ENCODE measurements around the gene SFTA2.
A peak's percentile ranks its signal among the peaks of the same experiment; 100 is the strongest.
"Not testable (repeated sequence)": the region's sequence is repeated elsewhere in the genome, so short reads cannot be mapped to it uniquely, and the experiment has no call there.

Gene SFTA2

DNA sequence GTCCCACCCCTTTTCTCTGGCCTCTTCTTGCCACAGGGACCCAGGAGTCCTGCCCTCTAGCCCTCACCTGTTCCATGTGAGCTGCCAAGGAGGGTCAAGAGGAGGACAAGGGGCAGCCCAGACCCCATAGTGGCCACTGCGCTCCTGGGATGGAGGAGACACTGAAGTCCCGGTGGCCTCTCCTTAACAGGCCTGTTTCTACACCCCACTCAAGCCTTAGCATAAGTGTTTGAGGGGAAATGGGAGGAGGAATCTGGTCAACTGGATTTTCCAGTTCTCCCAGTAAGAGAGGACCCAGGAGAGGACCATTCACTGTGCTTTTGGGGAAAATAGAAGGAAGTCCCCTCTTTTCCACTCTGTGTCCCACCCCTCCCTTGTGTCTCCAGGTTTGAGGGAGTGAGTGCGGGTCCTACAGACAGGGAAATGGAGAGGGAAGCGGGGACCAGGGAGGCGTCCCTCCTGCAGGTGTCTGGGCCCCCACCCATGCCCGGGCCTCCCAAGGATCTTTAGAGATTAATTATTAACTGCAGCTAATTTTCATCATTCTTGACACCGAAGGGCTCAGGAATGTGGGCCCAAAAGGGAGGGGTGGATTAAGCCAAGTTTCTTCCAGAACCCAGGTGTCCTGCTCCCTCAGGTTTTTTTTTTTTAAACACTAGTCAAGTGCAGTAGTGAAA, at the start of gene SFTA2:
Gene SFTA2 (minus strand): TSS at position 202 of the 677 bp plus-strand sequence. CDS start 74 bp downstream, at position 128.
- DNase-seq (ENCODE audit: low read depth), result no peak

DNA sequence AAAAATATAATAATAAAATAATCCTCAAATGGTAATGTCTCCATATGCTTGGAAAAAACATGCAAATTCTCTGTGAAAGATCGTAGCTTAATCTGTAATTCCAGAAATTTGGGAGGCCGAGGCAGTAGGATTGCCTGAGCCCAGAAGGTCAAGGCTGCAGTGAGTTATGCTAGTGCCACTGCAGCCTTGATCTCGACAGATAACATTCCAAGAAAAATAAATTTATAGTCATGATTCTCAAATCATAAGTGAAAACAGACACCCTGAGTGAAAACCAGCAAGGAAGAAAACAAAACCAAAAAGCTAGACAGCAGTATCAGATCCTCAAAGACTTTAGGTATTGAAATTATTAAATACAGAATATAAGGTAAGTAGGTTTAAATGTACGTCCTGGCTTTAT, 47.7 kb upstream of the SFTA2 start:
- DNase-seq (ENCODE audit: low read depth), result no peak

GRCh38 chr6:30979141-30979540, 47.2 kb upstream of the SFTA2 start:
- DNase-seq (ENCODE audit: low read depth), result no peak

GRCh38 chr6:30974490-30975252, 42.7 kb upstream of the SFTA2 start:
- DNase-seq (ENCODE audit: low read depth), result no peak

DNA sequence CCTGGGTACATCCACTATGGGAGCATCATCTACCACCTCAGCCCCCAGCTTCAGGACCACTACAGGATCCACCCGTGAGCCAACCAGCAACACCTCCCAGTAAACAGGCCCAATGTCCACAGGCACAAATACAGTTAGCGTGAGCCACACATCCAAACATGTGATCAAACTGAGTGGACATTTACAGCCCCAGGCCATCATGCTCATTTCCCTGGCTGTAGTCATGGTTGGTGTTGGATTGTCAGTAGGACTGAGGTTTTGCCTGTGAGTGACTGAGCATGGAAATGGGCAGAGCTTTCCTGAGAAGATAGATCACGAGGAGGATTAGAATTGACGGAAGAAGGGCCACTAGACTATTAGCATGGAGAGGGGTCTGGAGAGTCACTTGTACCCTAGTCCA, 40.8 kb upstream of the SFTA2 start:
- DNase-seq (ENCODE audit: low read depth), result no peak

DNA sequence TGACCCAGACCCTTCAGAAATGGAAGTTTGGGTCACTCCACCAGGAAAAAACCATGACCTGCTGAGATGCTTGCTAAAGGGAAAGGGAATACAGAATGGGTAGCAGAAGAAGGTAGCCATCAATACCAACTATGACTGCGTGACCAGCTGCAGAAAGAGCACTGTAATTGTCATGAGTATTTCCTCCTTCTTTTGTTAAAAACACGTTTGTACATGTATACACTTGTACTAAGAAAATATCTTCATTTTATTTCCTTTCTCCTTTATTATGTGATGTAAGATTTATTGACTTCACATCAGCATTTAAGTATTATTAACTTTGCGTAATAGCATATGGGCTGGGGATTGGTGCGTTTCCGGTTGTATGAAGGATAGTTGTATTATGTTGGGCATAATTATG, 39.0 kb upstream of the SFTA2 start:
- no peak for DNase-seq (ENCODE audit: low read depth)

DNA sequence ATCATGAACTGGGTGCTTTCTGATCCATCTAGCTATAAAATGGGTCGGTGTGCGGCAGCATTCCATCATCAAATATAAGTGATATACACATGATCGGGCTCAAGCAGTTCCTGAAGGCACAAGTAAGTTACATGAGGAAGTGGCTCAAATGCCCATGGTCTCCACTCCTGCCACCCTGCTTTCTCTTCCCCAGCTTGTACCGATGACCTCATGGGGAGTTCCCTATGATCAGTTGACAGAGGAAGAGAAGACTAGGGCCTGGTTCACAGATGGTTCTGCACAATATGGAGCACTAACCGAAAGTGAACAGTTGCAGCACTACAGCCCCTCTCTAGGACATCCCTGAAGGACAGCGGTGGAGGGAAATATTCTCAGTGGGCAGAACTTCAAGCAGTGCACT, 37.2 kb upstream of the SFTA2 start:
- DNase-seq (ENCODE audit: low read depth), result not testable (repeated sequence)

DNA sequence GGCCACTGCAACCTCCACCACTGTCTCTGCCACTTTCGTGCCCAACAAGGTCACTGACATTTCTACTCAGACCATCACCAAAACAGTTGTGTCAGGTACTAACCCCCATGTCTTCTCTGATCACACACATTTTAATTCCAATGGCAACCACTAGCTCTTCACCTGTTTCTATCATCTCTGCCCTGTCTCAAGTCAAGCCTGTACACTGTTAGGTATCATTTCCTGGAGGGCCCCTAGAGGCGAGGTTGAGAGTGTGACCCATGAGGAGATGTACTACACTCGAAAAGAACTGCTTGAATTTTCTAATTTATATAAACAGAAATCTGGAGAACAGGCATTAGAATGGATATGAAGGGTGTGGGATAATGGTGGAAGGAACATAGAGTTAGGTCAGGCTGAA, 34.2 kb upstream of the SFTA2 start:
- no peak for DNase-seq (ENCODE audit: low read depth)

DNA sequence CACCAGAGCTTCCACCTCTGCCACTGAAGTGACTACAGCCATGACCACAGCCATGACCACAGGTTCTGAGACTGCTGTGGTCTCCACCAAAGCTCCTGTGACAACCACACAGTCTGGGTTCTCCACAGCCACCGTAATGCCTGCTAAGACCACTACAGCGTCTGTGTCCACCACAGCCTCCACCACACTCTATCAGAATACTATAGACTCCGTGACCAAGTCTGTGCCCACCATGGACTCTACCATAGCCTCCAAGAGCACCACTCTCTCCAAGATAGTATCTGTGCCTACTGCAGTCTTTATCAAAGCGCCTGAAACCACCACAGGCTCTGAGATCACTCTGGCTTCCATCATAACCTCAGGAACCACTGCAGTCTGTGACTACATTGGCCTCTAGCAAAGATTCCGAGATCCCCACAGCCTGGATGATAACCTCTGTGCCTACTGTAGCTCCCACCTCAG, 33.2 kb upstream of the SFTA2 start:
- DNase-seq (ENCODE audit: low read depth), result no peak

DNA sequence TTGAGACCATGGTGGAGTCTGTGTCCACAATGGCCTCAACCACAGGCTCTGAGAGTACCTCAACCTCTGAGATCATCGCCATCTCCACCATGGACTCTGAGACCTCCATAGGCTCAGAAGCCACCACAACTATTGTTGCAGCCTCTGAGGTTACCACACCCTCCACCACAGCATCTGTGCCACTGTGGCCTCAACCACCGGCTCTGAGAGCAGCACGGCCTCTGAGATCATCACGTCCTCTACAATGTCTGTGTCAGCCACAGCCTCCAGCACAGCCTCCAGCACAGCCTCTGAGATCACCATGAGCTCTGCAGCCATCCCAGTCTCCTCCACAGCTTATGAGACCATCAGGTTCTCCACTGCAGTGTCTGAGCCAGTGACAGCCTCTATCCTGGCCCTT, 32.1 kb upstream of the SFTA2 start:
- no peak for DNase-seq (ENCODE audit: low read depth)

DNA sequence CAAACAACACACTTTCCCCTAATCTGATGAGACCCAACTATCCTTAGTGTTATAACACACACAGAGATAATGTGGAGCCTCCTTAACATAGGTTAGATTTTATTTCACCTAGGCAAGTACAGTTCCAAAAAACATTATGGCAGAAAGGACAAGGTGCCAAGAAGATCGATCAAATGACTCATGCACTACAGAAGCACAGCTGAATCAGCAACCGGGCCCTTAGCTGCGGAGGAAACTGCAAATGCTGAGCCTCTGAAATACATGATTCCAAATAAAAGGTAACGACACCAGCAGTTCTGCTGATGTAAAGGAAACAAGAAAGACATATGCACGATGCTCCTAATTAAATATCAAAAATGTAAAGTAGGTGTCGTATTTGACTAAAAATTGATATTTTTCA, 31.7 kb upstream of the SFTA2 start:
- no peak for DNase-seq (ENCODE audit: low read depth)

- no peak for DNase-seq (ENCODE audit: low read depth)
Measured at GRCh38 chr6:30962716-30963115, 30.7 kb upstream of the SFTA2 start.

GRCh38 chr6:30960907-30961673, 29.1 kb upstream of the SFTA2 start:
- no peak for DNase-seq (ENCODE audit: low read depth)

GRCh38 chr6:30957716-30958115, 25.7 kb upstream of the SFTA2 start:
- DNase-seq (ENCODE audit: low read depth), result no peak

DNA sequence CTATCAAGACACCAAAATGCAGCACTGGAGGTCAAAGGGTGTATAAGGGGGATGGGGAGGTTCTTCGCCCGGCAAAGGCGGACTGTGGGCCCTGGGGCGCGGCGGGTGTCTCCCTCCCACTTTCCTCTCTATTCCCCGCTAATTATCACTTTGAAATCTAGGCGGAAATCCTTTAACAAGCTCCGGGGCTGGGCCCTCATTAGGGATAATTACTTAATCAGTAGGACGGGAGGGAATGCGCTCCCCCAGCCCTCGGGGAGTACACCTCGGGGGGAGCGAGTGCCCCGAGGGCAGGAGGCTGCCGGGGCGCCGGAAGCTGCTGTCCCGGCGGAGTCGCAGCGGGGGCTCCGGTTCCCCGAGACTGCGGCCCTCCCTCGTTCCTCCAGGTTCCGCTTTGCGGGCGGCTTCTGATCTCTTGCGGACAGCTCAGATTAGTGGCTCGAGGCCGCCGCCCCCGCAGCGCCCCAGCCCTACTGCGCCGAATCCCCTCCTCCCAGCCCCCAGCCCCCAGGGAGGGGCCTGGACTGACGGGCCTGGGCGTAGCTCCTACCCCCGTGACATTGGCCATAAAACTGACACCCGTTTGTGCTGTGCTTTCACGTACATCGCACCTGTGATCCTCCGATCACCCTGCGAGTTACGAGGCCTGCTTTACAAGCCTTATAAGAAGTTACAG, 23.5 kb upstream of the SFTA2 start:
- peak; percentile 44 for DNase-seq (ENCODE audit: low read depth)

DNA sequence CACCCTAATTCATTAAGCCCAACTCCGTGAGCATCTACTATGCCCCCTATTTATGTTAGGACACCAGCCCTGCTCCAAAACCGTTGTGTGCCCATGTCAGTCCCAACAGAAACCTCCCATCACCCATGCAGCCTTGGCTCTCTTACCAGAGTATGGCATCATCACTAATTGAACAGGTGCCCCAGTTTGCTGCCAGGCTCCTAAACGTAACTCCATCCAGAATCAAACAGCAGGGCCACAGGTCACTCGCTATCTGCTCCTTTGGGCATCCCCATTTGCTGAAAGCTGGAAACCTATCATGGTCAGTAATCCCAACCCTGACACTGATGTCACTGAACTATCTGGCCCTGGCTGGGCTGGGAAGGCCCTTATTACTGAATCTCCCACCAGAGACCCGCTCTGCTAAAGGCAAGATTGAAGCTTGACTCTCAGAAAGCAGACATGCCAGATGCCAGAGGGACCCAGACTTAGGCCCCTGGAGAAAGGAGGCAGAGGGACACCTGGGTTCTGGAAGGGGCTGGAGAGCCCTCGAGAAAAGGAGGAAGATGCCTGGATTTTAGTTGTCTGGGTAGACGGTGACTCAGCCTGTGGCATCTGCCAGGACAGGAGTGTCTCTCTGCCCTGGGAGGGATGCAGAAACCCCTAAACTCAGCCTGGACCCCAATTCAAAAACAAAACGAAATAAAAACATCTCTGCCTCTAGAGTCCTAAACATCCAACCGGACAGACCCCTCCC, 22.8 kb upstream of the SFTA2 start:
- no peak for DNase-seq (ENCODE audit: low read depth)

GRCh38 chr6:30951907-30952469, 20.0 kb upstream of the SFTA2 start:
- no peak for DNase-seq (ENCODE audit: low read depth)

DNA sequence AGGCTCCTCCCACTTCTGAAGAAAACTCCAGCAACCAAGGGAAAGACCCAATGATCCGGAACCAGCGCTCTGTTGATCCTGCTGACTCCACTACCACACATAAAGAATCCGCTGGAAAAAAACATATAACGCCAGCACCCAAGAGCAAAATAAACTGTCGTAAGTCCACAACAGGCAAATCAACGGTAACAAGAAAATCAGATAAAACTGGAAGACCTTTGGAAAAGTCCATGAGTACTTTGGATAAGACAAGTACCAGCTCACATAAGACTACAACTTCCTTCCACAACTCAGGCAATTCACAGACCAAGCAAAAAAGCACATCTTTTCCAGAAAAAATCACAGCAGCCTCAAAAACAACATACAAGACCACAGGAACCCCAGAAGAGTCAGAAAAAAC, 16.8 kb upstream of the SFTA2 start:
- DNase-seq (ENCODE audit: low read depth), result no peak

- no peak for DNase-seq (ENCODE audit: low read depth)
Measured at GRCh38 chr6:30947231-30947630, 15.3 kb upstream of the SFTA2 start.

GRCh38 chr6:30945281-30945680, 13.3 kb upstream of the SFTA2 start:
- no peak for DNase-seq (ENCODE audit: low read depth)

DNA sequence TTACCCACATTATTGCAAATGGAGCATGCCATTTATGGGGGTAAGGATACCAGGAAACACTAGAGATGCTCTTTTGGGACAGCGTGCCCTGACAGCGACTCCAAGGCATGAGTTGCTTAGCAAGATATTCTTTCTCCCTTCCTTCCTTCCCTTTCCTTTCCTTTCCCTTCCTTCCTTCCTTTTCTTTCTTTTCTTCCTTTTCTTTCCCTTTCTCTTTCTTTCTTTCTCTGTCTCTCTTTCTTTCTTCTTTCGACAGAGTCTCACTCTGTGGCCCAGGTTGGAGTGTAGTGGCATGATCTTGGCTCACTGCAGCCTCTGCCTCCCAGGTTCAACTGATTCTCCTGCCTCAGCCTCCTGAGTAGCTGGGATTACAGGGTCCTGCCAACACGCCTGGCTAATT, 12.1 kb upstream of the SFTA2 start:
- no peak for DNase-seq (ENCODE audit: low read depth)
